Vagina (tissue), 2 donors: Measurements from ENCODE around the gene CATSPERD. TPM values are rescaled to one million over a fixed set of nuclear protein-coding genes. Genes with fewer than 3 reads are reported as not detected.

Experiments
- DNase-seq, 2 donors: peaks; one replicate each; pipeline ENCODE4 v3.0.0-alpha.2; 2017; ENCODE audit errors: extremely low spot score in 2 of 2
- H3K27ac ChIP-seq: fragments of 200-600 bp; sonication (generic); one replicate; pipeline ENCODE4 v1.5.1; 2019
- H3K27me3 ChIP-seq: fragments of 200-600 bp; sonication (generic); one replicate; pipeline ENCODE4 v1.5.1; 2019
- H3K36me3 ChIP-seq, 2 donors: fragments of 200-600 bp; sonication (generic); one replicate each; pipeline ENCODE4 v1.5.1; 2017 to 2019
- H3K4me1 ChIP-seq: fragments of 200-600 bp; sonication (generic); one replicate; pipeline ENCODE4 v1.5.1; 2019
- H3K4me3 ChIP-seq, 2 donors: fragments of 200-600 bp; sonication (generic); 1 replicate in 1 of 2; 2 replicates in 1 of 2; pipeline ENCODE4 v1.5.1; 2016 to 2019
- H3K9me3 ChIP-seq: fragments of 200-600 bp; sonication (generic); one replicate; pipeline ENCODE4 v1.5.1; 2019
- POLR2A ChIP-seq, 2 donors: fragments of 450-650 bp; IDR thresholded peaks; one replicate each; pipeline ENCODE4 v1.6.1; 2017; ENCODE audit warnings: antibody characterized with exemption in 2 of 2, mild to moderate bottlenecking in 2 of 2, moderate library complexity in 2 of 2
- POLR2AphosphoS5 ChIP-seq, 2 donors: sonication (generic); formaldehyde crosslinking; IDR thresholded peaks; one replicate each; pipeline ENCODE4 v1.9.0; 2017; ENCODE audit warnings: antibody characterized with exemption in 2 of 2, mild to moderate bottlenecking in 2 of 2, low read depth in 1 of 2; ENCODE audit not compliant: insufficient read depth in 1 of 2
- intact Hi-C: fragments of 100-400 bp; cut with DNase I; formaldehyde crosslinking; loops from one replicate; pipeline ENCODE4 v1.15.1; 2023
- total RNA-seq: library from RNA; depleted of rRNA; stranded (reverse); fragments of >200 nt; gene quantifications from one replicate; pipeline ENCODE4 v1.2.3, GENCODE V29; 2016
- TF ChIP-seq, protein P1 (sequence below), 3 experiments: fragments of 450-650 bp in 2 of 3; fragments of 200-600 bp in 1 of 3; sonication (generic) in 1 of 3; IDR thresholded peaks; one replicate each; pipeline ENCODE4 v1.5.1; 2017 to 2019; ENCODE audit warnings: antibody characterized with exemption in 3 of 3, mild to moderate bottlenecking in 2 of 3, moderate library complexity in 2 of 3

The CATSPERD gene
- total RNA-seq, 1 donor from 2014 or later = not detected

DNA sequence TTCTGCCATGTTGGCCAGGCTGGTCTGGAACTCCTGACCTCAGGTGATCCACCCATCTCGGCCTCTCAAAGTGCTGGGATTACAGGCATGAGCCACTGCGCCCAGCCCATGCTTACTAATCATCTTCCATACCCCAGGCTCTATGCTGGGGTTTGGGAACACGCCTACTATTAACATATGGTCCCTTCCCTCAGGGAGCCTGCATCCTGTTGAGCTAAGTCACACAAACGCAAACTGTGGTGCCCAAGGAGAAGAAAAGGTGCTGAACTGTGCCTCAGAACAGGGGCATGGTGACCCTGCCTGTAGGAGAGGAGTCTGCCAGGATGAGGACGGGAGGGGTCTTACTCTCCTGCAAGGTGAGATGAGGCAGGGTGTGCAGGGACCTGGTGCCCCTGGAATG, 45.7 kb upstream of the CATSPERD start:
- no peak for DNase-seq
- no peak overlapping the region for H3K27ac ChIP-seq
- H3K4me3 ChIP-seq = no peak overlapping the region
- TF ChIP-seq POLR2AphosphoS5 (IDR thresholded peaks at IDR 0.05; ENCODE audit: insufficient read depth in 1 of 2, low read depth in 1 of 2) (no peak), POLR2A (IDR thresholded peaks at IDR 0.05) (no peak)
- TF ChIP-seq, protein P1, sequence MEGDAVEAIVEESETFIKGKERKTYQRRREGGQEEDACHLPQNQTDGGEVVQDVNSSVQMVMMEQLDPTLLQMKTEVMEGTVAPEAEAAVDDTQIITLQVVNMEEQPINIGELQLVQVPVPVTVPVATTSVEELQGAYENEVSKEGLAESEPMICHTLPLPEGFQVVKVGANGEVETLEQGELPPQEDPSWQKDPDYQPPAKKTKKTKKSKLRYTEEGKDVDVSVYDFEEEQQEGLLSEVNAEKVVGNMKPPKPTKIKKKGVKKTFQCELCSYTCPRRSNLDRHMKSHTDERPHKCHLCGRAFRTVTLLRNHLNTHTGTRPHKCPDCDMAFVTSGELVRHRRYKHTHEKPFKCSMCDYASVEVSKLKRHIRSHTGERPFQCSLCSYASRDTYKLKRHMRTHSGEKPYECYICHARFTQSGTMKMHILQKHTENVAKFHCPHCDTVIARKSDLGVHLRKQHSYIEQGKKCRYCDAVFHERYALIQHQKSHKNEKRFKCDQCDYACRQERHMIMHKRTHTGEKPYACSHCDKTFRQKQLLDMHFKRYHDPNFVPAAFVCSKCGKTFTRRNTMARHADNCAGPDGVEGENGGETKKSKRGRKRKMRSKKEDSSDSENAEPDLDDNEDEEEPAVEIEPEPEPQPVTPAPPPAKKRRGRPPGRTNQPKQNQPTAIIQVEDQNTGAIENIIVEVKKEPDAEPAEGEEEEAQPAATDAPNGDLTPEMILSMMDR (IDR thresholded peaks at IDR 0.05) = no peak
- no peaks in the 10 kb centered on the region for H3K27me3 ChIP-seq
- peaks cover 0 to 5% of the 10 kb centered on the region in 2 donors for H3K36me3 ChIP-seq
- peaks cover 10% of the 10 kb centered on the region for H3K4me1 ChIP-seq
- H3K9me3 ChIP-seq = no peaks in the 10 kb centered on the region
- intact Hi-C loops = no loop called here

DNA sequence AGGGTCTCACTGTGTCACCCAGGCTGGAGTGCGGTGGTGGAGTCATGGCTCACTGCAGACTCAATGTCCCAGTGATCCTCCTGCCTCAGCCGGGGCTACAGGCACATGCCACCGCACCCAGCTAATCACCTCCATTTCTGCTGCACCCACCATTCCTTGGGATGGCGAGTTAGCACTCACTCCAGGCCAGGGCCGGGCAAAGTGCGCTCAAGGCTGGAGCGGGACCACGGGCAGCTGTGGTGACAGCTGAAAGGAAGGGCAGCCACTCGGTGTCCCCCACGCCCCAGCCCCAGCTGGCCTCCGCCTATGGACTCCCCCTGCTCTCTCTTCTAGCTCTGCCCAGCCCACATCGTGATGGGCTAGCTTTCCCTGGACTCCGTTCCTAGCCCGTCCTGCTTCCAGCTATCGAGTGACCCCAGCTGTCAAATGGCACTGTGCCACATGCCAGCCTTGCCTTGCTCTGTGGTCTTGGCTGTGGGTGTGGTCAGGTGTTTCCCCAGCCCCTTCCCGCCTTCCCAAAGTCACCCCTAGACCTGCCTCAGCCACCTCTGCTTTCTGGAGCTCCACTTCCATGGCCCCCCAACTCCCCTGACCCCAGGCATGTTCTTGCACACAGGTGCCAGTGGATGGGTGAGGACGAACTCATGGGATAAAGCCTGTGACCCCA, 44.2 kb upstream of the CATSPERD start:
- Histone ChIP-seq H3K27me3 (no peaks in the 10 kb centered on the region), H3K4me1 (peaks cover 18% of the 10 kb centered on the region), H3K36me3 (no peaks in the 10 kb centered on the region), H3K9me3 (no peaks in the 10 kb centered on the region), H3K27ac (no peak overlapping the region), H3K4me3 (no peak overlapping the region)
- no peak for DNase-seq
- TF ChIP-seq POLR2A (IDR thresholded peaks at IDR 0.05) (no peak), POLR2AphosphoS5 (IDR thresholded peaks at IDR 0.05; ENCODE audit: insufficient read depth in 1 of 2, low read depth in 1 of 2) (no peak)
- TF ChIP-seq, protein P1 (IDR thresholded peaks at IDR 0.05) = no peak
- intact Hi-C loops = no loop called here

DNA sequence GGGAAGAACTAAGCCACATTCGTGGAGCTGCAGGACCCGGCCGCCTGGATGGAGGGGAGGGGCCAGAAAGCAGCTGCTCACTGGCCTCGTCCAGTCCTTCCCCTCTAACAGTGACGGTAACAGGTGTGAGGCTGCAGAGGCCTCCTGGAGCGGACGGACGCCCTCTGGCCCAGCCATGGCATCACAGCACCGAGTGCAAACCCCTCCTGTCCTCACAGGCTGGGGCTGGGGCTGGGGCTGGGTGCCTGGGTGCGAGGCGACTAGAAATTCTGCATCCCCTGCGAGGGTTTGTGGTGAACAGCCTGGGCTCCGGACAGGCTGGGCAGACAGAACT, 43.7 kb upstream of the CATSPERD start:
- DNase-seq = no peak
- H3K36me3 ChIP-seq = no peaks in the 10 kb centered on the region
- no peak overlapping the region for H3K4me3 ChIP-seq
- no peak for TF ChIP-seq POLR2A (IDR thresholded peaks at IDR 0.05)
- TF ChIP-seq POLR2AphosphoS5 (IDR thresholded peaks at IDR 0.05; ENCODE audit: insufficient read depth in 1 of 2, low read depth in 1 of 2) = no peak
- TF ChIP-seq, protein P1 (IDR thresholded peaks at IDR 0.05) = no peak
- H3K27ac ChIP-seq = no peak overlapping the region
- H3K9me3 ChIP-seq = no peaks in the 10 kb centered on the region
- no peaks in the 10 kb centered on the region for H3K27me3 ChIP-seq
- intact Hi-C loops = no loop called here
- peaks cover 21% of the 10 kb centered on the region for H3K4me1 ChIP-seq

DNA sequence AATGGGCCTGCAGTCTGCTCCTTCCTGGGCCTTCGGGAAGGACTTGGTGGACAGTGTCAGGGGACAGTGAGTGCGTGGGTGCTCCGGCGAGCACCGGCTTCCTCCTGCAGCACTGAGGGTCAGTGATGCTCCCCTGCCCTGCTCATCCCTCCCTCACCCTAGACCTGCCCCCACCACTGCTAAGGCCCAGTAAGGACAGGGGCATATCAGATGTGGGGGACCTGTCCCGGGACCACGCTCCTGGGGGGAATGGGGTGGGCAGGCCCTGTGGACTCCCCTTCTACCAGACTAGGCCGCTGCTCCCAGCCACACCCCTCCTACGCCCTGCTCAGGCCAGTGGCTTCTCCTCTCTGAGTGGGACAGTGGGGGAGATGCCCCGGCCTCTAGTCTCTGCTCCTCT, 43.3 kb upstream of the CATSPERD start:
- H3K9me3 ChIP-seq = no peaks in the 10 kb centered on the region
- intact Hi-C loops = no loop called here
- no peak overlapping the region for H3K27ac ChIP-seq
- TF ChIP-seq POLR2A (IDR thresholded peaks at IDR 0.05) (no peak), POLR2AphosphoS5 (IDR thresholded peaks at IDR 0.05; ENCODE audit: insufficient read depth in 1 of 2, low read depth in 1 of 2) (no peak)
- TF ChIP-seq, protein P1 (IDR thresholded peaks at IDR 0.05) = no peak
- H3K27me3 ChIP-seq = no peaks in the 10 kb centered on the region
- no peak overlapping the region for H3K4me3 ChIP-seq
- peaks cover 21% of the 10 kb centered on the region for H3K4me1 ChIP-seq
- DNase-seq = no peak
- H3K36me3 ChIP-seq = no peaks in the 10 kb centered on the region

DNA sequence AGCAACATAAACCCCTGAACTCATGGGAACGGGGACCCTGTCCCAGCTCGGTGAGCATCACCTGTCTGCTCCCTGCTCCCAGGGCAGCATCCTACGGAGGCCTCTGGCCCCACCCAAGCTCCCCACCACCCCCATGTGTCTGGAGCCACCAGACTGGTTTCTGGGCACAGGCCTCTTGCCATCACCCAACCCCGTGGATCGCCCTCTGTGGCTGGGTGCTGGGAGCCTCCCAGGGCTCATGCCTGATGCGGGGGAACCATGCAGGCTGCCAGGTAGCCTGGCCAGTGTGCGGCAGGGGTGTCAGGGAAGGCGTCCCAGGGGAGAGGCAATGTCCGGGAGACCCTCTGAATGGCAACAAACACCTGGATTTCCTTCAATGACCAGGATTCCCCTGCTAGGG, 42.9 kb upstream of the CATSPERD start:
- Histone ChIP-seq H3K36me3 (no peaks in the 10 kb centered on the region), H3K9me3 (no peaks in the 10 kb centered on the region), H3K27me3 (no peaks in the 10 kb centered on the region), H3K27ac (no peak overlapping the region), H3K4me1 (peaks cover 21% of the 10 kb centered on the region), H3K4me3 (no peak overlapping the region)
- intact Hi-C loops = no loop called here
- TF ChIP-seq POLR2A (IDR thresholded peaks at IDR 0.05) = no peak
- TF ChIP-seq POLR2AphosphoS5 (IDR thresholded peaks at IDR 0.05; ENCODE audit: insufficient read depth in 1 of 2, low read depth in 1 of 2) = no peak
- TF ChIP-seq, protein P1 (IDR thresholded peaks at IDR 0.05) = no peak
- no peak for DNase-seq
